ENCODE measurements around the gene DCAF10.

DNA sequence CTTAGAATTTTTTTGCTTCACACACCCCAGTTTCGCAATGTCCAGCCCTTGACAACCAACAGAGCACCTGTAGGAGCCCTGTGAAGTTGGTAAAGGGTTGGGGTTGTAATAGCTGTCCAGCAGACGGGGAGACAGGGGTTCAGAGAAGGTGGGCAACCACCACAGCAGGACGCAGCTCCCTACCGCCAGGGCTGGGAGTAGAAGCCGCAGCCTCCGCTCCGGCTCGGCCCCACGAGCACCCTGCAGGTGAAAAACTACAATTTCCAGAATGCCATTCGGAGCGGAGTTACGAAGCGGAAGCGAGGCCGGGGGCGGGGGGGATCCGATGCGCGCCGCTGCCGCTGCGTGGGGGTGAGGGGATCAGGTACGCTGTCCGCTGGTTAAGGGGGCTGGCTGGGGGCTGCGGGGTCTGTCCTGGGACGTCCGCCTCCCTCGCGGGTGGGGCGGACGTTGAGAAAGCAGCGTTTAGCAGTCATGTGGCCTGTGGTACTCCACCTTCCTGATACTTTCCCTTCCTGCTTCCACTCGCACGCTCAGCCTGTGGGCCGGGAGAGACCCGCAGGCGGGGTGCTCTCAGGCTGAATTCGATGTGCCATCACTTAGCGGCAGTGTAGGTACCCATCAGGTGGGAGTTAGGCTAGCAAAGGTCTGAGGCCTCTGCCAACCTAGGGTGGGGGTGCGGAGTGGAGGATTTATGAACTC, 47.0 kb upstream of the DCAF10 start, which contains the start of gene TRMT10B:
- TF ChIP-seq POLR2A (IDR thresholded peaks at IDR 0.05; ENCODE audit: extremely low read depth, insufficient read length) (no peak), CTCF (IDR thresholded peaks at IDR 0.05; ENCODE audit: low read depth, low read length) (no peak), MAX (IDR thresholded peaks at IDR 0.05; ENCODE audit: low read depth, low read length) (peak; percentile 46)
